ENCODE measurements around the gene RPL23. TPM values are rescaled to one million over a fixed set of nuclear protein-coding genes. Genes with fewer than 3 reads are reported as not detected.
A peak's percentile ranks its signal among the peaks of the same experiment; 100 is the strongest.

The RPL23 gene
- total RNA-seq, 1 experiment from 2014 or later: 764 TPM

DNA sequence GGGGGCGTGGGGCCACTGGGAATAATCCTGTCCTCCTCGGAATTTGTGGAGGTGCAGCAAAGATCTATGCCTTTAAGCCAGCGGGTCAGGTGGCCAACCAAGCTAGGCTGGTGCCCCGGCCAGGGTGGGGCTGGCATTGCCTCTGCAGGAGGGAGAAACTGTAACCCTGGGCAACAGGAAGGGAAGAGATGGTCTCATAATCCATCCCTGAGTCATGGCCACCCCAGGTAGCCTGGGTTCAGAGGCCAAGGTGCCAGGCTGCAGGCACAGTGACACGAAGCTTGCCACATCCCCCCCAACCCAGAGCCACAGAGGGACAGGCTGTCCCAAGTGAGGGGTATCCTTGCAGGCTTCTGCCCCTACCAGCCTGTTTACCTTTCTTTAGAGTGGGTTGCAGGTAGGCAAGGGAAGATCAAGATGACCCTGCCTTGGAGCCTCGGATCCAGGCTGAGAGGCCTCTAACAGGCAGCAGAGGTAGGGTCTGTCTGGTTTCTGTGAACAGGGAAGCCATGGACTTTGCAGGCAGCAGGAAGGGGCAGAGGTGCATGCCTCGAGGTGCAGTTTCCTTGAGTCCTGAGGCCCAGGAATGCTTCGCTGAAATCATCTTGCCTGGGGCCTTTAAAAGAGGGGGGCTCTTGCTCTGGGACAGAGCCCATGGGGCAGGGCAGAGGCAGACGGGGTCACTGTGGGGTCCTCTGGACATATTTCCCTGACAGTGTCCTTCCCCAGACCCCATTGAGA, 20.3 kb upstream of the RPL23 start:
- intact Hi-C loops (cut with micrococcal nuclease; ENCODE audit: unreplicated experiment): no loop called here
- POLR2A ChIA-PET (ENCODE audit: low non-redundant PET): no interaction called here
- CTCF ChIA-PET: no interaction called here

DNA sequence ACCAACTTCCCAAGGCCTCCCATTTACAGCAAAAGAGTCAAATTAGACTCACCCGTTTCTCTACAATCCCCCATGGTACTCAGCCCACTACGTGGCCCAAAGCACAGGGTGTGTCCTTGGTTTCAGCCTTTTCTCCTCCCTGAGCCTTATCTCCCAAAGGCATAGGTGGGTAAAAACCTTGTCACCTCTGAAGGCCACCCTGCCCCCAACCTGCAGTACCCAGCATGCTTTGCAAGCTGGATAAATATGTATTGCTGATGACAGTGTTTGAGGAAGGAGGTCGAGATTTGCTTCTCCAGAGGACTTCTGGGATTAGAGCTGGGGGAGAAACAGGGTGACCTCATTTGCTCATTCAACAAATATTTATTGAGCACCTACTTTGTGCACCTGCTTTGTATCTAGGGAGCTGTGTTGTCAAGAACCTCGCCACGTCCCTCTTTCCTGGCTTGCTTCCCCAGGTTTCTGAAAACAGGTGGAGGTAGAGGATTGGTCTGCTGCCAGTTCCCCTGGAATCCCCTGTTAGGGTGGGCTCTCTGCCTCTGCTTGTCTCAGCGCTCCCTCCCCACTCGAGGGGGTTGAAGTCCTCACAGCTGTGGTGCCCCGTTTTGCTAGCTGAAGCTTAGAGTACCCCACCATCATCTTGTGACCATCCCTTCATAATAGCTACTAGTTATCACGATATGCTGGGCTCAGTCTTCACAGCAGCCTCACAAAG, 19.3 kb upstream of the RPL23 start:
- TF ChIP-seq EZH2 (IDR thresholded peaks at IDR 0.05; ENCODE audit: borderline replicate concordance, low read depth, low read length, poor library complexity, severe bottlenecking): no peak
- TF ChIP-seq, protein P1, sequence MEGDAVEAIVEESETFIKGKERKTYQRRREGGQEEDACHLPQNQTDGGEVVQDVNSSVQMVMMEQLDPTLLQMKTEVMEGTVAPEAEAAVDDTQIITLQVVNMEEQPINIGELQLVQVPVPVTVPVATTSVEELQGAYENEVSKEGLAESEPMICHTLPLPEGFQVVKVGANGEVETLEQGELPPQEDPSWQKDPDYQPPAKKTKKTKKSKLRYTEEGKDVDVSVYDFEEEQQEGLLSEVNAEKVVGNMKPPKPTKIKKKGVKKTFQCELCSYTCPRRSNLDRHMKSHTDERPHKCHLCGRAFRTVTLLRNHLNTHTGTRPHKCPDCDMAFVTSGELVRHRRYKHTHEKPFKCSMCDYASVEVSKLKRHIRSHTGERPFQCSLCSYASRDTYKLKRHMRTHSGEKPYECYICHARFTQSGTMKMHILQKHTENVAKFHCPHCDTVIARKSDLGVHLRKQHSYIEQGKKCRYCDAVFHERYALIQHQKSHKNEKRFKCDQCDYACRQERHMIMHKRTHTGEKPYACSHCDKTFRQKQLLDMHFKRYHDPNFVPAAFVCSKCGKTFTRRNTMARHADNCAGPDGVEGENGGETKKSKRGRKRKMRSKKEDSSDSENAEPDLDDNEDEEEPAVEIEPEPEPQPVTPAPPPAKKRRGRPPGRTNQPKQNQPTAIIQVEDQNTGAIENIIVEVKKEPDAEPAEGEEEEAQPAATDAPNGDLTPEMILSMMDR (conservative IDR thresholded peaks at IDR 0.05; ENCODE audit: low read depth, low read length): no peak
- no TSS peak for BruUV-seq (replicated peaks)
- ChIA-PET POLR2A (ENCODE audit: low non-redundant PET) (no interaction called here), CTCF (no interaction called here)
- H3K9me3 ChIP-seq (ENCODE audit: low read depth, low read length, poor library complexity, severe bottlenecking): no peaks in the 10 kb centered on the region
- no peak for DNase-seq (ENCODE audit: low spot score)
- intact Hi-C loops (cut with micrococcal nuclease; ENCODE audit: unreplicated experiment): no loop called here
- H3K27me3 ChIP-seq (replicated peaks; ENCODE audit: insufficient read depth, low read depth, low read length, poor library complexity): no peaks in the 10 kb centered on the region
- peaks cover 43% of the 10 kb centered on the region for H3K4me1 ChIP-seq (ENCODE audit: insufficient read depth, low read length, poor library complexity, severe bottlenecking)
- H3K4me3 ChIP-seq (ENCODE audit: low read depth, low read length, poor library complexity, severe bottlenecking): no peak overlapping the region
- H3K36me3 ChIP-seq (ENCODE audit: insufficient read depth, low read length, poor library complexity, severe bottlenecking): no peaks in the 10 kb centered on the region
- H3K27ac ChIP-seq (ENCODE audit: low read depth, low read length, poor library complexity, severe bottlenecking): peak overlapping the region; percentile 37

More for the DNA sequence above, 20.3 kb upstream of the RPL23 start:
- no peaks in the 10 kb centered on the region for H3K27me3 ChIP-seq (replicated peaks; ENCODE audit: insufficient read depth, low read depth, low read length, poor library complexity)
- H3K4me3 ChIP-seq (ENCODE audit: low read depth, low read length, poor library complexity, severe bottlenecking): no peak overlapping the region
- DNase-seq (ENCODE audit: low spot score): no peak
- no peaks in the 10 kb centered on the region for H3K9me3 ChIP-seq (ENCODE audit: low read depth, low read length, poor library complexity, severe bottlenecking)
- no TSS peak for BruUV-seq (replicated peaks)
- TF ChIP-seq, protein P1 (conservative IDR thresholded peaks at IDR 0.05; ENCODE audit: low read depth, low read length): no peak
- TF ChIP-seq EZH2 (IDR thresholded peaks at IDR 0.05; ENCODE audit: borderline replicate concordance, low read depth, low read length, poor library complexity, severe bottlenecking): no peak
- H3K27ac ChIP-seq (ENCODE audit: low read depth, low read length, poor library complexity, severe bottlenecking): peak overlapping the region; percentile 47
- H3K4me1 ChIP-seq (ENCODE audit: insufficient read depth, low read length, poor library complexity, severe bottlenecking): peaks cover 46% of the 10 kb centered on the region
- H3K36me3 ChIP-seq (ENCODE audit: insufficient read depth, low read length, poor library complexity, severe bottlenecking): no peaks in the 10 kb centered on the region

DNA sequence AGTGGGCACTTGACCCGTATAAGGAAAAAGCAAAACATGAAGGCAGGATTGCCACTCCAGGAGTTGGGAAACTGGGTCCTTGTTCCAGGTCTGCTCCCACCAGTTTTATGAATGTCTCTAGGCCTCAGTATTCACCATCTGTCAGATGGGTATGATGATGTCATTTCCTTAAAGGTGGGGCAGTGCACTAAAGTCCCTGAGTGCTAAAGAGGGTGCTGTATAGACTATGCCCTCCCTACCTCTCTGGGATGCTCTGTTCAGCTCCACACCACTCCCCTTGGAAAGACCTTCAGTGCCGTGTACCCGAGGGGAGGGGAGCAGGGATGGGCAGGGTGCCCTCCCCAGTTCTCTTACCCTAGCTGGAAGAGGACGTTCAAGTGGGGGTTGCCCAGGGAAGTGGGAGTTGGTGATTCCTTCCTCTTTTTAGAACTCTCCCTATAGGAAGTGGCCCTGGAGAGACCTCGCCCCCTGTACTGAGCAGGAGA, 18.5 kb upstream of the RPL23 start:
- intact Hi-C loops (cut with micrococcal nuclease; ENCODE audit: unreplicated experiment): no loop called here
- BruUV-seq (replicated peaks): no TSS peak
- H3K4me1 ChIP-seq (ENCODE audit: insufficient read depth, low read length, poor library complexity, severe bottlenecking): peaks cover 35% of the 10 kb centered on the region

More for the DNA sequence above, 18.5 kb upstream of the RPL23 start:
- no peaks in the 10 kb centered on the region for H3K36me3 ChIP-seq (ENCODE audit: insufficient read depth, low read length, poor library complexity, severe bottlenecking)
- peak overlapping the region; percentile 89 for H3K4me3 ChIP-seq (ENCODE audit: low read depth, low read length, poor library complexity, severe bottlenecking)
- POLR2A ChIA-PET (ENCODE audit: low non-redundant PET): no interaction called here
- H3K27me3 ChIP-seq (replicated peaks; ENCODE audit: insufficient read depth, low read depth, low read length, poor library complexity): no peaks in the 10 kb centered on the region
- CTCF ChIA-PET: no interaction called here
- no peak overlapping the region for H3K27ac ChIP-seq (ENCODE audit: low read depth, low read length, poor library complexity, severe bottlenecking)
- TF ChIP-seq, protein P1 (conservative IDR thresholded peaks at IDR 0.05; ENCODE audit: low read depth, low read length): no peak
- TF ChIP-seq EZH2 (IDR thresholded peaks at IDR 0.05; ENCODE audit: borderline replicate concordance, low read depth, low read length, poor library complexity, severe bottlenecking): no peak
- no peak for DNase-seq (ENCODE audit: low spot score)
- H3K9me3 ChIP-seq (ENCODE audit: low read depth, low read length, poor library complexity, severe bottlenecking): no peaks in the 10 kb centered on the region

All from A673 (cell line).